HCEC 1CT (cell line): Measurements from ENCODE around the gene DAPP1.

Source experiments
- DNase-seq: peaks from one replicate; pipeline ENCODE4 v3.0.0-alpha.2; 2017

DAPP1 gene

DNA sequence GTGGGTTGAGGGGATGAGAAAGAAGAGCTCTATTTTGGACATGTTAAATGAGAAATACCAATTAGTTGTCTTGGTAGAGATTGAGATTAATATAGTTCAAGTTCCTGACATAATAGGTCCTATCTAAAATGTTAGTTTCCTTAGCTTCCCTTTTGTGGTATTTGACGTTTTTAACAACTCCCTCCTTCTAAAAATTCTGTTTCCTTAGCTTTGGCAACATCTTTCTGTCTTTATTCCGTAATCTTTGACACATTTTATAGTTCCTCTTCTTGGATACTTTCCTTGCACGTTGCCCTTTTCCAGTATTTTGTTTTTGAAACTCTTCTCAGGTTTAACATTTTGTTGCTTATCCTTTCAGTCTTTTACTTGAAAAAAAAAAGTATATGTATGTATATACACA, 40.7 kb downstream of the DAPP1 start:
- no peak for DNase-seq

DNA sequence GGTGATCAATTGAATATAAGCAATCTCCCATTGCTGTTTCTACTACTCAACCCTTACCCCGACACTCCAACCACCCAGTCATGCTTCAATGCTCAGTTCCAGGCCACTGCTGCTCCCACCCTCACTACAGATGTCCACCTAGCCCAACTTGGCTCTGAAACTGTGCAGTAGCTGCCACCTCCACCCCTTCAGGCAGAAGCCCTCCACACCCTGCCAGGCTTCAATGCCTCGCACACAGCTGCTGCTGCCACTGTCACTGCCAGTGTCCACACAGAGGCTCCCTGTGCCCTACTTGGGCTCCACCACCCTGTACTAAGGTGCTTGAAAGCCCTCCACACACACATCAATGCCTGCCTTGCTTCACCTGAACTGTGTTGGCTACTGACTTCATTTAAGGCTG, 43.0 kb downstream of the DAPP1 start:
- no peak for DNase-seq

DNA sequence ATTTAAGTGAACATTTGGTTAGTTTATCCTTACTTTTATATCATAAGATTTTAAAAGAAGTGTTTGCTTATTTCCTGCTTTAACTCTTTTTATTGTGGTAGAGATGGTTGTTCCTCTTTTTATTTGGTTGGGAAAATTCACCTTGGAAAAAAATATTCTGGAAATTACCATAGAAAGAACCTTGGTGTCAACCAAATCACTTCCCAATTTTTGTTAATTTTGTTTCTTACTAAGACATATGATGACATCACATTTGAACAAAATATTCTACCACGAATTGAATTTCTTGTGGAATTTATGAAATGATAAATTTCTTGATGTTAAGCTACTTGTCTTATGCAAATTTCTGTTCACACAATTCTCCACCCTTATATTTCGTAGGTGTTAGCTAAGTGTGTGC, 43.9 kb downstream of the DAPP1 start:
- no peak for DNase-seq

DNA sequence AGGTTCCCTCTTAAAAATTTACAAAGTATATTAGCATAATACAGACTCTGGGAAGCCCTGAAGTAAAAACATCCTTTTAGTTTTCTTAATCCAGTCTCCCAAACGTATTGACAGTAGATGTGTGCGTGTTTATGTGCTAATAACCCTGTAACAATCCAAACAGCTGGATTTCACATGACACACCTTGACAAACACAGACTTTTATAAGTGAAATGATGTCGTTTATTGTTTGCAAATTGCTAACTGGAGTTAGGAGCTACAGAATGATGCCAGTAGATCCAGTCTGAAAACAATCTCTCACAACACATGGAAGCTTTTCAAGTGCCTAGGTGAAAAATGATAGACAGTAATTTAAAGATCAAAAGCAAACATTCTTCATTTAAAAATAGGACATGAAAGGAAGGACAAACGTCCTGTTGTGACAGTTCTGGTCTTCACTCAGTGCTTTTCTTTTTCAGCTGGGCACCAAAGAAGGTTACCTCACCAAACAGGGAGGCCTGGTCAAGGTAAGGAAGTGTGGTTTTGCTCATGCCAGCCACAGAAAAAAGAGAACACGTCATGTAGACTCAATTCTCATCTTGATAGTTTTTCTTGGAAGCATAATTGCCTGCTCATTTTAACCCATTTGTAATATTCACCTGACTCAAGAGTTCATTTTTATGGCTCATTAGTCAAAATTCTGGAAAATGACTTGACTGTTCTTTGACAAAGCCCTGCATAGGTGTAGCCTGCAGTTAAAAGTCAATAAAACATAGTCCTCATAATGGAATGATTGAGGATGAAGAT, 44.7 kb downstream of the DAPP1 start:
- DNase-seq = no peak

DNA sequence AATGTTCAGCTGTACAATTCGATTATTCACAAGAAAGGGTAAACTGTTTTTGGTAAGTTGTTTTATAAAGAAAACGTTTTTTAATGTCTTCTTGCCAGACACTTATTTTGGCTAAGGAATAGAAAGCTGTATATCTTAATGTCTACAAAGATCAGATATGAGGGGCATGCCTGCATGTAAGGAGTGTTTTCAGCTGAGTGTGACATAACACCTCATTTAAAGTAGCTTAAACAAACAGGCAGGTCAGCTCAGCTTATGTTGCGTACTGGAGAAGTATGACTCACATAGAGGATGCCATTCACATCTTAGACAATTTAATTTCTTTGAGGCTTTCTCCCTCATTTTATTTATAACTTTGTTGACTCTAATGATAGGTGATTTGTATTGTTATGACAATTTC, 47.2 kb downstream of the DAPP1 start:
- peak; percentile 10 for DNase-seq

DNA sequence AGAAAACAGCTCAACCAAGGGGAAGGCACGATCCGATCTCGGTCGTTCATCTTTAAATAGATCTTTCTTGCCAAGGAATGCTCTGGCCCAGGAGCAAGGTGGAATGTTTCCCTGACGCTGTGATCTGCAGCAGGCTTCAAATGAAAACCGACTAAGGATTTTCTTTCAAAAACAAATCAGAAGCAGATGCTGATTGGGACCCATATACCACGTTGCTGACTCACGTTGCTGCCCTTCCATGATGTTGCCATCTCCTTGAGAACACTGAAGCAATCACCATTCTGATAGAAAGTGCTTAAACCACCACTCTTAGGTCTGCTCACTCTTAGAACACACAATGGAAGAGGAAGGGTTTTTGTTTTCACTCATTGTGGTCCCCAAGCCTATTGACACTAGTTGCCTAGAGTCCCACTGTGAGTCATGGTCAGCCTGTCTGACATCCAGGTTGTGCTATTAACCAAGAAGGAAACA, 51.5 kb downstream of the DAPP1 start:
- no peak for DNase-seq

DNA sequence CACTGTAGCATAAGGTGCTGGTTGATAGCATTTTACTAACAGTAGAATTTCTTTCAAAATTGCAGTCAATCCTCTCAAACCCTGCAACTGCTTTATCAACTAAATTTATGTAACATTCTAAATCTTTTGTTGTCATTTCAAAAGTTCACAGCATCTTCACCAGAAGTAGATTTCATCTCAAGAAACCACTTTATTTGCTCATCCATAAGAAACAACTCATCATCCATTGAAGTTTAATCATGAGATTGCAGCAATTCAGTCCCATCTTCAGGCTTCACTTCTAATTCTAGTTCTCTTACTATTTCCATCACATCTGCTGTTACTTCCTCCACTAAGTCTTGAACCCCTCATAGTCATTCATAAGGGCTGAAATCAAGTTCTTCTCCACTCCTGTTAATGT, 55.9 kb downstream of the DAPP1 start:
- no peak for DNase-seq

DNA sequence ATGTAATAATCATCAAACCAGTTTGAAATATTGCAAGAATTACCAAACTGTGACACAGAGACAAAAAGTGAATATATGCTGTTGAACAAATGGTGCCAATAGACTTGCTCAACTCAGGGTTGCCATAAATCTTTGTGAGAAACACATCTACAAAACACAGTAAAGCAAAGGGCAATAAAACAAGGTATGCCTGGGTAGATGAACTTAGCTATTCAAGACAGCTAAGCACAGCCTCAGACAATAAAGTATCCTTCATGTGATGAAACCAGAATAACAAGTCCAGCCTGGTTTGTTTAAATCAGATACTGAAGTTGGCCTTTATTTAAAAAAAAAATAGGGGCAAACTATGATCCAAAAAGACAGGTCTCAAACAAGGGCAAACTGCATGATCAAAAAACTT, 58.4 kb downstream of the DAPP1 start:
- DNase-seq = no peak

DNA sequence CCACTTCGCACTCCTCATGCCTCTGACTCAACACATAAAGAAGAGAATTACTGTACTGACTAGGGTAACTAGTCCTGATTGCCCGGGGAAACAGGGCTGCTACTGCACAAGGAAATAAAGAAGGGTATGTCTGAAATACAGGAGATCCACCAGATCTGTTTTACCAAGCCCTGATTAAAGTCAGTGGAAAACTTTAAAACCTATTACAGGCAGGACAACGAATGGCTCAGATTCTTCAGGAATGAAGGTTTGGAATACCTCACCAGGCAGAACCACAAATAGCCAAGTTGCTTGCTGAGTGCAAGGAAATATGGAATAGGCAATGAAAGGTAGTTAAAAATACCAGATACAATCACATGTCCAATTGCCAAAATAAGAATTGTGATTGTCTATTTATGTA, 60.3 kb downstream of the DAPP1 start:
- DNase-seq = no peak

DNA sequence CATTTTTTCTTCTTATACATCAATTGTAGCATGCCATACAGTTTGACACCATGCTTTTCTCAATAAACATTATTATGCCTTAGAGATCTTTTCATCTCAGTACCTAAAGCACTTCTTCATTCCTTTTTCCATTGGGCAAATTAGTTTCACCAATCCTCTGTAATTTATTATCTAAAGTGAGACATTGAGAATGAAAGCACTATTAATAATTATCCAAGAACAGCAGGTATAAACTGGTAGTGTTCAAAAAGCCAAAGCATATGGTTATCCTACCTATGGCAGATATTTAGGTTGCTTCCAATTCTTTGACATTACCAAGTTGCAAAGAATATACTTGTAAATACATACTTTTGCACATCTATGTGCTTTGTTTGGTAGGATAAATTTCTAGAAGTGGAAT, 62.0 kb downstream of the DAPP1 start:
- no peak for DNase-seq

DNA sequence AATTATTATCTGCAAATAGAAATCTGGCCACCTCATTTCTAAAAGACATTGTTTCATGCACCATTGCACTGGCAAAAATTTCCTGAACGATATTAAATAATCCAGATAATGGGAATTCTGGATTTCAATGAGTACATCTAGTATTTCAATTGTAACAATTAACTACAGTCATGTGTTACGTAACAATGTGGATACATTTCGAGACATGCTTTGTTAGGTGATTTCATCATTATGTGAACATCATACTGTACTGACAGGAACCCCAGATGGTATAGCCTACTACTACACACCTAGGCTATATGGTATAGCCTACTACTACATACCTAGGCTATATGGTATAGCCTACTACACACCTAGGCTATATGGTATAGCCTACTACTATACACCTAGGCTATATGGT, 62.8 kb downstream of the DAPP1 start:
- no peak for DNase-seq

DNA sequence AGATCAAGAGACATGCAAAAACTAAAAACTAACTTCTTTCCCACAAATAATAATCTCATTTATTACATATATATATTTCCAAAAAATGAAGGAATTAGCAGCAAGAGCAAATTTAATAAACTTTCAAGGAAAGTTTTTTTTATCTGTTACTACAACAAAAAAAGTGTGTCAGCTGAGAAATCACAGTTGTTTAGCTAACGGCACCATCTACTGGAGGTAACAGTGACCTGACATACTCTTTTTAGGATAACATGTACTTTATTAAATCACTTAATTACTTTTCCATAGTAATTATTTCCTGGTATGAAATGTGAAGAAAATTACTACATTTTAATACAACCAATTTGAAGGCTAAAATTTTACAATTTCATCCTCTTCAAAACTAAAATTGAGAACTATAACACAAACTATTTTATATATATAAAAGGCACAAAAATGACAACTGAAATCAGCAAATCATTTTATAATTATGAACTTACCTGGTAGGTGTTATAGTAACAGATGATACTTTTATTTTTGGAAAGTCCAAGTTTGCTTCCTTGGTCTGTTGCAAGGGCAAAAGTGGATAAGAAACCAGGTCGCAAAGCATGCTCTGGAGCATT, 68.5 kb downstream of the DAPP1 start:
- DNase-seq = peak; percentile 14

DNA sequence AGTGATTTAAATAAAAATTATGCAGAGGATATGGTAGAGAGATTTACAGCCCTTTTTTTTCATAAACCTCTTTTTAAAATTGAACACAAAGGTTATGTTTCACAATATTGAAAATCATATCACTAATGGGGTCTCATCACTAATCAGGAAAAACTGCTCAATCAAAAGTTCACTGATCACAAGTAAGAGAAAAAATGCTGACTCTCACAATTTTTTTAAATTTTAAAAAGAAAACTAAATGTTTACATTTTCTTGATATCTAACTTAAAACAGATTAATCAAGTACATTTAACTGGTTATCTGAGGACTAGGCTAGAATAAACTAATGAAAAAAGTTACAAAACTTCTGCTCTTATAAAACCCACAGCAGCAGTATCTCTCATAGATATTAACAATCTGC, 69.1 kb downstream of the DAPP1 start:
- no peak for DNase-seq

DNA sequence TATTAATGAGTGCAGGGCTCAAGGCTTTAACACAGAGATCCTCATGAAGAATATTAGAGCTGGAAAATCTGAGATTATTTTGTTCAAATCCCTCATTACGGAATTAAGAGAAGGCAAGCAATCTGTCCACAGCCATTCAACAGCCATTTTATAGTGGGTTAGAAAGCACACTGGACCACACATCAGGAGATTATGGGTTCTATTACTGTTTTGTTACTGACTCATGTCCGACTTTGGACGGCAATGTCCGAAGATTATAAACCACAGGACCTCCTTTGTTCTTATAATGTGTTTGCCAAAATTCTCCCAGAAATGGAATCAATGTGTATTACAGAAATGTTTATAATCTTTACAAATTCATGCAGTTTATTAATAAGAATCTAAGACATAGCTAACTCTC, 69.5 kb downstream of the DAPP1 start:
- peak; percentile 42 for DNase-seq

DNA sequence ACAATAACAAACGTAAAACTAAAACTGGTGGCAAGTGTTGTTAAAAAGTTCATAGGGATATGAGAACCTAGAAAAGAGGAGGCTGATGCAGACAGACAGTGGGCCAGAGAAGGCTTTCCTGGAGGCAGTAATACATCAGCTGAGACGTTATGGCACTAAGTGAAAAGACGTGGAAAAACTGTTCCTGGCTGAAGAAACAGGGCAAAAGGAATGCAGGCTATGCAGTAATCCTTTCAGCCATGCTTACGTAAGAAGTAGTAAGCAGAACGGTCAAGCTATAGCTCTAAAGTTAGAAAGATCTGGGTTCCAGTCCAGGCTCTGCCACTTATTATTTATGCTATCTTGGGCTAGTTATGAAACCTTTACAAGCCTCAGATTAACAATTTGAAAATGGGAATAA, 71.2 kb downstream of the DAPP1 start:
- peak; percentile 29 for DNase-seq

DNA sequence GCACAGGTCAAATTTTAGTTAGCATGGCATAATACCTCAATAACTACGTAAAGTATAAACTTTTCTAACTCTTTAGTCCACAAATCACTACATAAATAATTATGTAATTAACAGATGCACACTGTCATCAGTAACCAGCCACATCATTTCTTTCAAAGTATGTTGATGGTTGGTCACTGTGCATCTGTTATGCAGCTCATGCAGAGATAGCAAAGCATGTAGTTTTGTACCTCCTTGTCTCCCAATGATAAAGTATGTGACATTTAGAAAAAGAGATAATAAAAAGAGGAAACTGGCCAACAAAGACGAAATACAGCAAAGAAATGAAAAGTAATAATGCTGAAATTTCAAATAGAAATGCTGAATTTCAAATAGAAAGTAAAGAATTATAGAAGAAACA, 74.7 kb downstream of the DAPP1 start:
- DNase-seq = no peak

DNA sequence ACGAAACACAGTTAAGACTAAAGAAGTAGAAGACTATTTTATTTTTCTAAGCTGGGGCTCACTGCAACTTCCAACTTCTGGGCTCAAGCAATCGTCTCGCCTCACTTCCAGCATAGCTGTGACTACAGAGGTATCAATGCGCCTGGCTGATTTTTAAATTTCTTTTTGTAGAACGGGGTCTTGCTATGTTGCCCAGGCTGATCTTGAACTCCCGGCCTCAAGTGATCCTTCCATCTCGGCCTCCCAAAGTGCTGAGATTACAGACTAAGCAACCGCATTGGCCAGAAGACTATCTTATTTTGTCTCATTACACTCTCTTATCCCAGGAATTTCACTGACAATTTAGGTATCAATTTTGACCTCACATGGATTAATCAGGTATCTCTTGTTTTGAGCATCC, 76.4 kb downstream of the DAPP1 start:
- no peak for DNase-seq

DNA sequence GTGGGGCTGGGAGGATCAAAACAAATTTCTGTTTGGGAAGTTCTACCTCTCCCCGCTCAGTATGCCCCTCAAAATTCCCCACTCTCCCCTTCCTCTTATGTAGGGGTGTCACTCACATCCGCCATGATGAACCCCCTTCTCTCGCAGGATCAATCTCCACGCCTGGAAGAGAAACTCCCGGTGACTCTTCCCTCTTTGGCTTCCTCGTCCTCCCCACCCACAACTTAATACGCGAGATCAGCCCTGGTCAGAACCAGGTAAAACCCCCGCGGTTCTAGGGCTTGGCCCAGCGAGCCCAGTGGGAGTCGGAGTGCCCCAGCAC, 77.2 kb downstream of the DAPP1 start:
- DNase-seq = no peak

DNA sequence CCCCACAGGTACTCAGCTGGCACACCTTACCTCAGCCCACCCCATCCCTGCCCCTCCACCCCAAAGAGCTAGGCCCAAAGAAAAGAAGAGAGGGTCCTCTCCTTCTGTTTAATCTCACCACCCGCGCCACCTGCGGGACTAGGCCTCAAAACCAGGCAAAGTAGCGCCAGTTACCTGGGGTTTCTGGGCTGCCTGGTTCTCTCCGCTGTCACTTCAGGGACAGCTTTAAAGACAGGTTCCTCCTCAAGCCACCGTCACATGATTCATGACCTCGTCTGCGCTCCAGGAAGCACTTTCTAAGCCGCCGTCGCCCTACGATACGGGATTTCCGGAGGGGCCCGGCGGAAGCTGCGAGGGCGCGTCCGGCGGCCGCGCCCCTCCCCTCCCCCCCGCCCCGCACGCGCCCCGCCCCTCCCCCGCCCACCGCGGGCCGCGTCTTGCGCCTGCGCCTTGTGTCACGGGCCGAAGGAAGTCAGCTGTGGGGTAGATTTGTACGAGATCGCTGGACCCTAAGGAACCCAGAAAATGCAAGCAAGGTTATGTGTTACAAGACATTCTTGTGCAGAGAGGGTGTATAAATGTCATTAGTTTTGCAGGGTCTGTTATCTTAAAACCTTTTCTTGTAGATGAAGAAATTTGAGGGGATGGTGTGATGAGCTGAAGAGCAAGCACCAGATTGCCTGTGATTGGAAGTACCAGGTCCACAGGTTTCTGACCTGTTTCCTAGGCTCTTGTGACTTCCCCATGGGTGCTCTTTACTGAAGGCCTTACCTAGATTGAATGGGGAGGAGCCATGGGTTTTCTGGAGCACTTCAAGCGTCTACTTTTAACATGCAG, 77.8 kb downstream of the DAPP1 start, which contains the start of gene LAMTOR3:
LAMTOR3 (minus strand) TSS at position 267 of the 837 bp plus-strand sequence. CDS start 464 bp downstream, outside the sequence.
- peak; percentile 79 for DNase-seq

DNA sequence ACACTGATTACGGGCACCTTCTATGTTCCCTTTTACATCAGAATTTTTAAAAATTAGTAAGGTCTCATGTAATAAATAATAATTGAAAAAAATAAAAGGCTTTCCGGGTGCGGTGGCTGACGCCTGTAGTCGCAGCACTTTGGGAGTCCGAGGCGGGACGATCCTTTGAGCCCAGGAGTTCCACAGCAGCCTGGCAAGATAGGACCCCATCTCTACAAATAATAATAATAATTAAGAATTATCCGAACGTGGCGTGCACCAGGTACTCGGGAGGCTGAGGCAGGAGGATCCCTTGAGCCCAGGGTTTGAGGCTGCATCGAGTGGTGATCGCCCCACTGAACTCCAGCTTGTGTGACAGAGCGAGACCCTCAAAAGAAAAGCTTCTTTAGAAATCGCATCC, 78.4 kb downstream of the DAPP1 start:
- DNase-seq = no peak

DNA sequence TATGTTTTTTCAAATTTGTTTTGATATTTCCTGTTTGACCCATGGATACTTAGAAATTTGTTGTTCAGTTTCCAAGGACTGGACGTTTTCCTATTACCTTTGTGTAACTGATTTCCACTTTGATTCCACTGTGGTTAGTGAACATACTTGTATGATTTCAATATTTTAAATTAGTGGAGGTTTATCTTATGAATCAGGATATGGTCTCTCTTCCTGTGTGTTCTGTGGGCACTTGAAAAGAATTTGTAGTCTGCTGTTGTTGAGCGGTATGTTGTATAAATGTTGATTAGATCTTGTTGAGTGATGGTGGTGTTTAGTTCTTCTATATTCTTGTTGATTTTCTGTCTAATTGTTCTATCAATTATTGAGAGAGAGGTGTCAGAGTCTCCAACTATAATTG, 98.8 kb downstream of the DAPP1 start:
- DNase-seq = no peak

DNA sequence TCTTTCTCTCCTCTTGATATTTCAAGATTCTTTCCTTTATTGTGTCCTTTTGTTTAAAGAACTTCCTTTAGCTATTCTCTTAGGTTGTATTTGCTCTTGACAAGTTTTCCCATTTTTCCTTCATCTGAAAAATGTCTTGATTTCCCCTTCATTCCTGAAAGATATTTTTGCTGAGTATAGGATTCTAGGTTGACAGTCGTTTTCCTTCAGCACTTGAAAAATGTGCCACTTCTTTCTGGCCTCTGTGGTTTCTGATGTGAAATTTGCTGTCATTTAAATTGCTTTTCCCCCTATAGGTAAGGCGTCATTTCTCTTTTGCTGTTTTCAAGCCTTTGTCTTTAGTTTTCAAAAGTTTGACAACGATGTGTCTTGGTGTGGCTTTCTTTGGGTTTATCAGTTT, 100.9 kb downstream of the DAPP1 start:
- DNase-seq = no peak

DNA sequence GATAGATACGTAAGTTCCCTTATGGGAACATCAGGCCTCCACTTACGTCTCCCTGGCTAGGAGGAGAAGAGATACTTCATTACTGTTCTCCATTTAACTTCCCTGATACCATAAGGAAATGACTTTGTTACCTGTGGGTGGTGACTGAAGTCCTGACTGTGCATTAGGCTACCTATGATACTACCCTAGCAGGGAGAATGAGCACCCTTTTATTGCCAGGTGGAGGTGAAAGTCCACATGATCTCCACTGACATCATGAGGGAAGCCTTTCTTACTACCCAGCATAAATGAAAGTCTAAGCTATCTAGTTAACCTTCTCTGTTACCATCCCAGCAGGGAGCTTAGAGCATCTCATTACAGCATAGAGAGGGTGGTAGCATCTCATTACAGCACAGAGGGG, 102.0 kb downstream of the DAPP1 start:
- no peak for DNase-seq
